ENCODE data around the gene LEFTY1.

The LEFTY1 gene

GRCh38 chr1:225886159-225887029 lies 2.6 kb downstream of the LEFTY1 start:
- H3K27ac Mint-ChIP-seq: no peak overlapping the region
- H3K36me3 Mint-ChIP-seq: no peaks in the 10 kb centered on the region
- H3K4me1 Mint-ChIP-seq (ENCODE audit: low read depth): peaks cover 21% of the 10 kb centered on the region
- no peaks in the 10 kb centered on the region for H3K9me3 Mint-ChIP-seq (ENCODE audit: low read depth)
- no peaks in the 10 kb centered on the region for H3K27me3 Mint-ChIP-seq
- H3K4me3 Mint-ChIP-seq: no peak overlapping the region

DNA sequence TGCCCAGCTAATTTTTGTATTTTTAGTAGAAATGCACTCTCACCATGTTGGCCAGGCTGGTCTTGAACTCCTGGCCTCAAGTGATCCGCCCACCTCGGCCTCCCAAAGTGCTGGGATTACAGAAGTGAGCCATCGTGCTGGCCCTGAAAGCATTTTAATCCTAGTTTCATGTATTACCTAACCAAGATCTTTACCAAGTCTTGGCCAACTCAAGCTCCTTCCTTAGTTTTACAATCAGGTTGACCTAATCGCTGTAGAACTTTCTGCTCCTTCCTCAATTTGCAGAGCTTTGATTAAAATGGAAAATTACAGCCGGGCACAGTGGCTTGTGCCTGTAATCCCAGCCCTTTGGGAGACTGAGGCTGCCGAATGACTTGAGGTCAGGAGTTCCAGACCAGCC lies 3.6 kb downstream of the LEFTY1 start:
- H3K27me3 Mint-ChIP-seq: no peaks in the 10 kb centered on the region
- no peaks in the 10 kb centered on the region for H3K9me3 Mint-ChIP-seq (ENCODE audit: low read depth)
- H3K27ac Mint-ChIP-seq: no peak overlapping the region
- H3K4me3 Mint-ChIP-seq: no peak overlapping the region
- H3K36me3 Mint-ChIP-seq: no peaks in the 10 kb centered on the region
- H3K4me1 Mint-ChIP-seq (ENCODE audit: low read depth): peaks cover 28% of the 10 kb centered on the region

DNA sequence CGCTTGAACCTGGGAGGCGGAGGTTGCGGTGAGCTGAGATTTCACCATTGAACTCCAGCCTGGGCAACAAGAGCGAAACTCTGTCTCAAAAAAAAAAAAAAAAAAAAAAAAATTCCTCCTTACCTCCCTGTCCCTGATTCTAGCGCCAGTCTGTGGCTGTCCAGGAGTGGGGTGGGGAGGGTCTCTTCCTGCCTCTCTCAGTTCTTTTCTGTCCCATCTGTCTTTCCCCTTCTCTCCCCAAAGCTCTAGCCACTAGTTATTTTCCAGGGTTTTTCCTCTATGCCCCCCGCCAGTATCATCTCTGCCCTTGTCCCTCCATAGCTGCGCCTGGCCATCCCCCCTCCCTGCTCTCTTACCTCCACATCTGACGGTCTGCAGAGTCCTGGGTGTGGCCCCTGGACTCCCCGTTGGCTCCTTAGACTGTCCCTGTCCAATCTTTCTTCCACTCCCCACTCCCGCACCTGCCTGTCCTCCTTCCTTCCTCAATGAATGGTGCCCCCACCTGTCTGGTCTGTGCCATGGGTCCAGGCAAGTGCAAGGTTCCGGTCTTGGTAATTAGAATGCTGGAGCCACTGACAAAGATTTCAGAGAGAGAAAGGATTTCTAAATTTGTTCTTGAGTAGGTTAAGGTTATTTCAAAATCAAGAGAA lies 5.2 kb downstream of the LEFTY1 start:
- Mint-ChIP-seq H3K4me1 (ENCODE audit: low read depth) (peaks cover 40% of the 10 kb centered on the region), H3K36me3 (no peaks in the 10 kb centered on the region), H3K27me3 (no peaks in the 10 kb centered on the region), H3K9me3 (ENCODE audit: low read depth) (no peaks in the 10 kb centered on the region), H3K27ac (peak overlapping the region; percentile 90), H3K4me3 (peak overlapping the region; percentile 90)

DNA sequence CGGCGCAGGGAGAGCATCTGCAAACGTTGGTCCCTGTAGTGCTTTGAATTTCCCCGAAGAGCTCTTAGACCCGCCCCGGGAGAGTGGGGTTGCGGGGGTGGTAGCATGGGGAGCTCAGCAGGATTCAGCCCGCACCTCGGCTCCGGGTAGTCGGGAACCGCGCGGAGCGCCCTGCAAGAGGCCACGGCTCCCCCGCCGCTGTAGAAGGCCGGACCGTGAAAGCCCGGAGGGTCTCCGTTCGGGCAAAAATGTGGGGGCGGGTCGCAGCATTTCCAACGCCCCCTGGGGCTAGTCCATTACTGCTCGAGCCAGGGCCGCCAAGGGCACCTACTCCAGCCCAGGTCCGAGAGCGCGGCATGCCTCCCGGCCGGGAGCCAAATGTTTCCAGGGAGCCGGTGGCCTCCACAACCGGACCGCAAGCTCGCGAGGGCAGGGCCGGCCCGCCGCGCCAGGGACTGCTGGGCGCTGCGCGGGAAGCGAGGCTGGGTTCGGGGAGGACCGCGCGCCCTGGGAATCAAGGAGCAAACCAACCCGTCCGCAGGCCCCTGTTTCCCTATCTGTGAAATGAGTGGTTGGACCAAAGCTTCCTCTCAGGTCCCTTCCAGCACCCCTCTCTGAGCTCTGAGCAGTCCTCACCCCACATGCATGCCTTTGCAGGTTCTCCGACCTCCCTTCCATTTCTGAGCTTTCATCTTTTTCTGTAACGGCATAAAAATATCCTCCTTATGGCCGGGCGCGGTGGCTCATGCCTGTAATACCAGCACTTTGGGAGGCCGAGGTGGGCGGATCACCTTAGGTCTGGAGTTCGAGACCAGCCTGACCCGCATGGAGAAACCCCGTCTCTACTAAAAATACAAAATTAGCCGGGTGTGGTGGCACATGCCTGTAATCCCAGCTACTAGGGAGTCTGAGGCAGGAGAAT lies 6.0 kb downstream of the LEFTY1 start:
- Mint-ChIP-seq H3K9me3 (ENCODE audit: low read depth) (no peaks in the 10 kb centered on the region), H3K27me3 (no peaks in the 10 kb centered on the region), H3K27ac (peak overlapping the region; percentile 90), H3K36me3 (no peaks in the 10 kb centered on the region), H3K4me3 (peak overlapping the region; percentile 90), H3K4me1 (ENCODE audit: low read depth) (peaks cover 43% of the 10 kb centered on the region)

GRCh38 chr1:225881959-225882693 lies 6.8 kb downstream of the LEFTY1 start, which contains the start of gene TMEM63A:
Gene TMEM63A (minus strand): TSS chr1:225882380. CDS start chr1:225877580, 4,800 bp downstream.
- Mint-ChIP-seq H3K4me1 (ENCODE audit: low read depth) (peaks cover 51% of the 10 kb centered on the region), H3K27ac (peak within 1 kb of the TSS; percentile 90), H3K4me3 (peak within 1 kb of the TSS; percentile 90), H3K36me3 (no peaks in the 10 kb centered on the region), H3K9me3 (ENCODE audit: low read depth) (no peaks in the 10 kb centered on the region), H3K27me3 (no peaks in the 10 kb centered on the region)

DNA sequence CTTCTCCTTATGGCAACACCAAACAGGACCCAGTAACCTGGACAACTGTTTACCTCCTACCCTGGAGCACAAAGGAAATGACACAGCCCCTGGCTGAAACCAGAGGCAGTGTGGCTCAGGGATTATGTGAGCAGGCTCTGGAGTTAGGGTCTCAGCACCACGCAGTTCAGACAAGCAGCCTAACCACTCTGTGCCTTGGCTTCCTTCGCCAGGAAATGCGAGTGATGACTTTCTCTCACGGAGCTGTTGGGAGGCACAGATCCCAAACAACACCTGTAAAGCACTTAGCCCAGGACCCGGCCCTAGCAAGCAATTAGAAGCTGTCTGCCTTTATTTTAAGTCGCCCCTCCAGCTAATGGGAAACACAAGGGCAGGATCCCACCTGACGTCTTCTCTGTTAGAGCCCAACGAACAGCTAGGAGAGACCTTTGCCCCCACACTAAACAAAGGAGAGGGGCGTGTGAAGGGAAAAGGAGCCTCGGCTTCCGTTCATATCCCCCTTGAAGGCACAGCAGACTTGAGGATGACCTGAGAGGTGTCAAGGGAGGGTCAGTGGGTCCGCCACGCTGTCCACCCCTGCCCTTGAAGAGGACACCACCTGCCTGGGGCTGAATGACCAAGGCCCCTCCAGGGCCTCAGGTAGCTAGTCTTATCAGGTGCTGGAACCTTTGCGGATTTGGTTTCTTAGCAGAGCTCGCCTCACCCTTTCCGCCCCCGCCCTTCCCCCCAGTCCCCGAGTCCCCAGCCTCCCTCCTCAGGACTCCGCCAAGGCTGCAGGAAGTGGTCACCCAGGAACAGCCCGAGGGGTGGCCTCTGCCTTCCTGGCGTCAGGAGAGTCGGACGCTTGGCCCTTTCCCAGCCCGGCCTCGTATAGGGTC lies 7.6 kb downstream of the LEFTY1 start:
- Mint-ChIP-seq H3K27me3 (no peaks in the 10 kb centered on the region), H3K4me1 (ENCODE audit: low read depth) (peaks cover 57% of the 10 kb centered on the region), H3K4me3 (peak overlapping the region; percentile 90), H3K27ac (peak overlapping the region; percentile 81), H3K9me3 (ENCODE audit: low read depth) (no peaks in the 10 kb centered on the region), H3K36me3 (peaks cover under 1% of the 10 kb centered on the region)

GRCh38 chr1:225880636-225881035 lies 8.3 kb downstream of the LEFTY1 start:
- Mint-ChIP-seq H3K9me3 (ENCODE audit: low read depth) (no peaks in the 10 kb centered on the region), H3K36me3 (peaks cover 2% of the 10 kb centered on the region), H3K27ac (peak overlapping the region; percentile 81), H3K4me1 (ENCODE audit: low read depth) (peaks cover 63% of the 10 kb centered on the region), H3K4me3 (peak overlapping the region; percentile 90), H3K27me3 (no peaks in the 10 kb centered on the region)

DNA sequence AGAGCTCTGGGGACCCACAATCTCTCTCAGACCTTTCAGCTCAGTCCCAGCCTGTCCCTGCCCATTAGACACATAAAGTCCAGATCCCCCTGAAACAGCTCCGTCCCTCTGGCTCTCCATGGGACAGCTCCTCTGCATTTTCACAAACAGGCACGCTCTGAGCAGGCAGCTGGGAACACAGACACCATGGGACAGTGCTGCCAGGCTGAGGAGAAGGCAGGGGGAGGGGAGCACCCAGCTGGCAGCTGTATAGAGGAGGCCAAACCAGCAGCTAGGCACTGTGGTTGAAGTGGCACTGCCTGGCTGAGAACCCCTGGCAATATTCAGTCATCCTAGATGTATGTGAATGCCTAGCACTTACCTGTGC lies 8.7 kb downstream of the LEFTY1 start:
- Mint-ChIP-seq H3K9me3 (ENCODE audit: low read depth) (no peaks in the 10 kb centered on the region), H3K4me1 (ENCODE audit: low read depth) (peaks cover 68% of the 10 kb centered on the region), H3K27me3 (no peaks in the 10 kb centered on the region), H3K36me3 (peaks cover 2% of the 10 kb centered on the region), H3K4me3 (peak overlapping the region; percentile 90), H3K27ac (peak overlapping the region; percentile 12)

- H3K4me3 Mint-ChIP-seq: peak overlapping the region; percentile 90
- H3K27ac Mint-ChIP-seq: peak overlapping the region; percentile 68
- no peaks in the 10 kb centered on the region for H3K27me3 Mint-ChIP-seq
- H3K4me1 Mint-ChIP-seq (ENCODE audit: low read depth): peaks cover 70% of the 10 kb centered on the region
- H3K36me3 Mint-ChIP-seq: peaks cover 2% of the 10 kb centered on the region
- H3K9me3 Mint-ChIP-seq (ENCODE audit: low read depth): no peaks in the 10 kb centered on the region
Measured at GRCh38 chr1:225879521-225880221, 9.3 kb downstream of the LEFTY1 start.

- no peaks in the 10 kb centered on the region for H3K9me3 Mint-ChIP-seq (ENCODE audit: low read depth)
- H3K36me3 Mint-ChIP-seq: peaks cover 2% of the 10 kb centered on the region
- no peaks in the 10 kb centered on the region for H3K27me3 Mint-ChIP-seq
- peak overlapping the region; percentile 47 for H3K4me3 Mint-ChIP-seq
- H3K27ac Mint-ChIP-seq: peak overlapping the region; percentile 66
- H3K4me1 Mint-ChIP-seq (ENCODE audit: low read depth): peaks cover 69% of the 10 kb centered on the region
Measured at GRCh38 chr1:225878282-225878681, 10.7 kb downstream of the LEFTY1 start.

DNA sequence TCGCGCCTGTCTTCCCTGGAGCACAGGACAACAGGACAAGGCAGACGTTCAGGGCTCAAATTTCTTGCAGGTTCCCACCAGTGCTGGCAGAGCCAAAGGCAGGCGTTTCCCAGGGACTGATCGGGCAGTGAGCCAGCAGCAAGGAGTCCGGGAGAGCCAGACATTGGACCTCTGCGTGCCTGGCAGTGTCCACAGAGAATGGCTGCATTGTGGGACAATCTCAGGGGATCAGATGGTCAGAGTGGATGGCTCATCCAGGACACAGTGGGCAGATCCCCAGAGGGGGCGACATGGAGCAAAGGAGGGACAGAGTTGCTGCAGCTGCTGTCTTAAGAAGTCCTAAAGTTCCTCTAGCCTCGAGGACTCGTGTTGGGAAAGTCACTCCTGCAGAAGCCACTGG lies 11.4 kb downstream of the LEFTY1 start:
- Mint-ChIP-seq H3K4me3 (peak overlapping the region; percentile 72), H3K27ac (peak overlapping the region; percentile 70), H3K27me3 (no peaks in the 10 kb centered on the region), H3K9me3 (ENCODE audit: low read depth) (no peaks in the 10 kb centered on the region), H3K36me3 (peaks cover 2% of the 10 kb centered on the region), H3K4me1 (ENCODE audit: low read depth) (peaks cover 71% of the 10 kb centered on the region)

DNA sequence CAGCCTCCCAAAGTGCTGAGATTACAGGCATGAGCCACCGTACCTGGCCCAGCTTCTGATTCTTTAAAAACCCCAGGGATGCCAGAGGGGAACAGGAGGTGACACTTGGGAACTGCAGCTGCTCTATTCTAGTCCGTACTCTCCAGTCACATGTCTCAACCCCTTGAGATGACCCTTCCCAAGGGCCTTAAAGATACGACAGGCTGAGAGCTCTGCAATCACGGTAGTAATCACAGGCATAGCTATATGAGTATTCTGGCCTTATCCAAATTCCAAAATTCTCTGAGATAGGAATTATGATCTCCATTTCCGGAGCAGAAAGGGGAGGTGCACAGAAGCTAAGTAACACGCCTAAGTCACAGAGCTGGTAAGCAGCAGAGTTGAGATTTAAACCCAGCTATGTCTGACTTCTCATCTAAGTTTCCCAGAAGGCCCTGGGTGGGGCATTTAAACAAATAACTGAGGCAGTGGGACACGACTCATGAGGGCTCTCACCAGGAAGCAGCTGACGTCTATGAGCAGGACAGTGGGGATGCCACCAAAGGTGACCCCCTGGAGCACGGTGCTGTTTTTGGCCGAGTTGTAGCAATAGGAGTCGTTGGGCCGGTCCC lies 11.9 kb downstream of the LEFTY1 start:
- Mint-ChIP-seq H3K27ac (no peak overlapping the region), H3K9me3 (ENCODE audit: low read depth) (no peaks in the 10 kb centered on the region), H3K36me3 (peaks cover 2% of the 10 kb centered on the region), H3K4me1 (ENCODE audit: low read depth) (peaks cover 72% of the 10 kb centered on the region), H3K4me3 (no peak overlapping the region), H3K27me3 (no peaks in the 10 kb centered on the region)

Measured in activated naive CD8-positive, alpha-beta T cell (primary cell).